Non-pigmented ciliary epithelial cell (primary cell): ENCODE results near the gene SYNE1.

ENCODE experiments used
- DNase-seq: peaks from one replicate; pipeline ENCODE4 v3.0.0-alpha.2; 2010; ENCODE audit warnings: low read depth

Gene SYNE1

GRCh38 chr6:152273638-152274037, 363.5 kb downstream of the SYNE1 start:
- no peak for DNase-seq

- DNase-seq: no peak
Observed at GRCh38 chr6:152273002-152273401, 364.2 kb downstream of the SYNE1 start.

GRCh38 chr6:152272486-152272885, 364.7 kb downstream of the SYNE1 start:
- no peak for DNase-seq

- DNase-seq: no peak
Observed at GRCh38 chr6:152271776-152272464, 365.2 kb downstream of the SYNE1 start.

GRCh38 chr6:152270301-152270925, 366.7 kb downstream of the SYNE1 start:
- peak; percentile 40 for DNase-seq

GRCh38 chr6:152268846-152269442, 368.2 kb downstream of the SYNE1 start:
- DNase-seq: no peak

GRCh38 chr6:152267967-152268845, 369.0 kb downstream of the SYNE1 start:
- no peak for DNase-seq

GRCh38 chr6:152265651-152266050, 371.5 kb downstream of the SYNE1 start:
- DNase-seq: no peak

- no peak for DNase-seq
Observed at GRCh38 chr6:152263582-152263981, 373.6 kb downstream of the SYNE1 start.

- DNase-seq: no peak
Observed at GRCh38 chr6:152261179-152261578, 376.0 kb downstream of the SYNE1 start.

GRCh38 chr6:152259234-152259633, 377.9 kb downstream of the SYNE1 start:
- DNase-seq: no peak

GRCh38 chr6:152257581-152257980, 379.6 kb downstream of the SYNE1 start:
- DNase-seq: no peak

GRCh38 chr6:152250127-152250526, 387.0 kb downstream of the SYNE1 start:
- DNase-seq: no peak

- DNase-seq: no peak
Observed at GRCh38 chr6:152248980-152249379, 388.2 kb downstream of the SYNE1 start.

- DNase-seq: no peak
Observed at GRCh38 chr6:152246554-152247337, 390.4 kb downstream of the SYNE1 start.

GRCh38 chr6:152244998-152245630, 392.0 kb downstream of the SYNE1 start:
- DNase-seq: no peak

- DNase-seq: no peak
Observed at GRCh38 chr6:152241013-152241766, 396.0 kb downstream of the SYNE1 start.

- DNase-seq: no peak
Observed at GRCh38 chr6:152240436-152240835, 396.7 kb downstream of the SYNE1 start.

- DNase-seq: no peak
Observed at GRCh38 chr6:152236370-152237097, 400.6 kb downstream of the SYNE1 start.
